Measurements from ENCODE around the gene SDHB.

Gene SDHB

DNA sequence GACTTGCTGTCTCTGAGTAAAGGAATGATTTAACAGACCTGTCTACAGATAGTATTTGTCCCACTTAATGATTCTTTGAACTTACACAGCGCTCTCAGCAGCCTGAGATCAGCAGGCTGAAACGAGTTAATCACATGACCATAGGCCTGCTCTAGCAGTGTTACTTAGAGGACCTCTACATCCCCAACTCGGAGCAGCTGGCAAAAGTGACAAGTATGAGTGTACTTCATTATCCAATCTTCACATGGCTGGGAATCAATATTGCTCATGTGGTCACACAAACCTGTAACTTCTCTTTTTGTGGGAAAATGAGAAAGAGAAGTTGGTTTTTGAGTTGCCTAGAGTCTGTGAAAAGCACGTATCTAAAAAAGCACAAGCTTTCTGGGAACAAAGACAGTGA is 30.7 kb downstream of the SDHB start:
- DNase-seq (ENCODE audit: low spot score) = no peak
- TF ChIP-seq, protein P1, sequence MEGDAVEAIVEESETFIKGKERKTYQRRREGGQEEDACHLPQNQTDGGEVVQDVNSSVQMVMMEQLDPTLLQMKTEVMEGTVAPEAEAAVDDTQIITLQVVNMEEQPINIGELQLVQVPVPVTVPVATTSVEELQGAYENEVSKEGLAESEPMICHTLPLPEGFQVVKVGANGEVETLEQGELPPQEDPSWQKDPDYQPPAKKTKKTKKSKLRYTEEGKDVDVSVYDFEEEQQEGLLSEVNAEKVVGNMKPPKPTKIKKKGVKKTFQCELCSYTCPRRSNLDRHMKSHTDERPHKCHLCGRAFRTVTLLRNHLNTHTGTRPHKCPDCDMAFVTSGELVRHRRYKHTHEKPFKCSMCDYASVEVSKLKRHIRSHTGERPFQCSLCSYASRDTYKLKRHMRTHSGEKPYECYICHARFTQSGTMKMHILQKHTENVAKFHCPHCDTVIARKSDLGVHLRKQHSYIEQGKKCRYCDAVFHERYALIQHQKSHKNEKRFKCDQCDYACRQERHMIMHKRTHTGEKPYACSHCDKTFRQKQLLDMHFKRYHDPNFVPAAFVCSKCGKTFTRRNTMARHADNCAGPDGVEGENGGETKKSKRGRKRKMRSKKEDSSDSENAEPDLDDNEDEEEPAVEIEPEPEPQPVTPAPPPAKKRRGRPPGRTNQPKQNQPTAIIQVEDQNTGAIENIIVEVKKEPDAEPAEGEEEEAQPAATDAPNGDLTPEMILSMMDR (IDR thresholded peaks at IDR 0.05; ENCODE audit: extremely low read depth, missing control alignments) = no peak

DNA sequence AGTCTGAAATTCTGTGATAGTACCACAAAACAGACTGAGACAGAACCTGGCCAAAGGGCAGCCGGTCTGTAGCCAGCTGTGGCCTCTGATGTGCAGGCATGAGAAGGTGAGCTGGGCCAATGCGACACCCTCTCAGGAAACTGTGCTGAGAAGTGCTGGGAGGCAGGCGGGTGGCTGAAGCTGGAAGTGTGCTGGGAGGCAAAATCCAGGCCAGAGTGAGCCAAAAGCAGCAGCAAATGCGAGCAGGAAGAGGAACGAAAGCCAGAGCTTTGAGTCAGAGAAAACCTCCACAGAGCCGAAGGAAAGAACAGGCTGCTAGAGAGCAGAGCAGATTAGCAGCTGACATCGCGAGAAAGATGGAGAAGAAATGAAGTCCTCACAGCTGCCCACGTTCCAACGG is 31.9 kb downstream of the SDHB start:
- TF ChIP-seq, protein P1 (IDR thresholded peaks at IDR 0.05; ENCODE audit: extremely low read depth, missing control alignments) = no peak
- no peak for DNase-seq (ENCODE audit: low spot score)

GRCh38 chr1:17020502-17020901 is 33.3 kb downstream of the SDHB start:
- DNase-seq (ENCODE audit: low spot score) = no peak
- TF ChIP-seq, protein P1 (IDR thresholded peaks at IDR 0.05; ENCODE audit: extremely low read depth, missing control alignments) = no peak

- TF ChIP-seq, protein P1 (IDR thresholded peaks at IDR 0.05; ENCODE audit: extremely low read depth, missing control alignments) = no peak
- DNase-seq (ENCODE audit: low spot score) = peak; percentile 39
Measured at GRCh38 chr1:17018849-17019248, 35.0 kb downstream of the SDHB start.

DNA sequence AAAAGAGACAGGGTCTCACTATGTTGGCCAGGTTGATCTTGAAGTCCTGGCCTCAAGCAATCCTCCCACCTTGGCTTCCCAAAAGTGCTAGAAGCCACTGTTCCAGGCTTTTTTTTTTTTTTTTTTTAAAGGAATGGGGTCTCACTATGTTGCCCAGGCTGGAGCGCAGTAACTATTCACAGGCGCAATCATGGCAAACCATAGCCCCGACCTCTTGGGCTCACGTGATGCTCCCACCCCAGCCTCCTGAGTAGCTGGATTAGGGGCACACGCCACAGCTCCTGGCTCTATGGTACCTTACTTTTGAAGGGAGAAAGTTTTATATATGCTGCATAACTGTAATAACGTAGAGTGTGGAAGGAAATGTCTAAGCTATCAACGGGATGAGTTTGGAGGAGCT is 36.4 kb downstream of the SDHB start:
- DNase-seq (ENCODE audit: low spot score) = no peak

DNA sequence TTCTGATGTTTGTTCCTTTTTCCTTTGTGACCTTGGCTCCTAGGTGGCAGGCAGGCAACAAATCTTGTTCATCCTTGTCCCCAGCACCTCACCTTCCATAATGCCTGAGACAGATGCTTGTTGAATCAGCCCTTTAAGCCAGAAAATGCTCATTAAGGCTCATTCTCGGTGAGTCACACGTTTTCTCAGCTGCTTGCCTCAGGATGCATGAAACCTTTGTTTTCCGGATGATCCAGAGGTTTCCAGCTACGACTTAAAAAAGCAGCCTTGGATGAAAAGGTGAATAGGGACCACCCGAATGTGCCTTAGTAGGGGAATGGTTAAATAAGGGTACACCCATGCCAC is 37.5 kb downstream of the SDHB start:
- TF ChIP-seq, protein P1 (IDR thresholded peaks at IDR 0.05; ENCODE audit: extremely low read depth, missing control alignments) = no peak
- DNase-seq (ENCODE audit: low spot score) = no peak

More for the DNA sequence above, 36.4 kb downstream of the SDHB start:
- TF ChIP-seq, protein P1 (IDR thresholded peaks at IDR 0.05; ENCODE audit: extremely low read depth, missing control alignments) = no peak

- no peak for DNase-seq (ENCODE audit: low spot score)
- TF ChIP-seq, protein P1 (IDR thresholded peaks at IDR 0.05; ENCODE audit: extremely low read depth, missing control alignments) = no peak
Measured at GRCh38 chr1:17014671-17015567, 38.9 kb downstream of the SDHB start.
